ENCODE data around the gene CCDC50.

CCDC50 gene

DNA sequence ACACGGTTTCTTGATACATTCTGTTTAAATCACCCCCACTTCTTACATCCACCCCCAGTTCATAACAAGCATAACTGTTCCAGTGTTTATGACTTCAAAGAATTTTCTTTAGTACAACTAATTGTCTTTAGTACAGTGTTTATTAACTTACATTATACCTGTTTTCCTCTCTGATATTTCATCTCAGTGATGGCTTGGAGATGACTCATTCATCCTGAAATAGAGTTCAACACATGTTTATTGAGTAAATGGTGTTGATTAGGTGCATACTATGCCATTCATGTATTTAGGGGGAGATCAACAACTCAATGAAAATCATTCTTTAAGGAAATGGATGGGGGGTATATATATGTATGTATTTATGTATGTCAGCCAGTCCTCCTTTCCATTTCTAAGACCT lies 22.8 kb downstream of the CCDC50 start:
- DNase-seq, result no peak

DNA sequence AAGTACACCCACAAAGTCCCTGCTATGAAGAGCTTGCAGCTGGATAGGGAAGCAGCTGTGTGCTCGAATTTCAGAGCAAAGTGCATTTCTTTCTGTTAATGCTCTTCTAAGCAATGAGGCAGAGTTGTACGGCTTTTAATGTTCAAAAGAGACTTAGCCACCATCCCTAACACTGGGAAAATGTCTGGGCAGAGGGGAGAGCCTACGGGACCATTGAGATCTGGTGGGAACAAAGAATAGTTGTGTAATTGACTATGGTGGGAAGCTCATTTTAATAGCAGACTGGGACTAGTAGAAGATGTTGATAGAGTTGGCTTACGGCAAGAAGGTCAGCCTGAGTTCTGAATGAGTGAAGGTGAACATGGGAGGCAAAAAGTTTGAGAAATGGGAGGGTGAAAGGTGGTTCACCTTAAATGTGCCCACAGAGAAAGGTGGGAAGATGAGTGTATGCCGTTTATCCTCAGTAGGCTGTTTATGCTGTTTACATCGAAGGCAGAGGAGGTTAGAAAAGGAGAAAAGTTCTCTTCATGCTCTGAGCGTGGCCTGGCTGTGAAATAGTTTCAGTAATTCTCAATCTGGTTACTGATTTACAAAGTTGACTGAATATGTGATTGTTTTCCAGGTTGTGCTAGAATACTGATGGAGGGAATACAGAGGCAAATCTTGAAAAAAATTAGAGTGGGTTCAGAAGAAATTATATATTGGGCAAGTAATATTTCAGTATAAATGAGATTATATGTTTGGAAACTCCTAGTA lies 24.0 kb downstream of the CCDC50 start:
- no peak for DNase-seq

DNA sequence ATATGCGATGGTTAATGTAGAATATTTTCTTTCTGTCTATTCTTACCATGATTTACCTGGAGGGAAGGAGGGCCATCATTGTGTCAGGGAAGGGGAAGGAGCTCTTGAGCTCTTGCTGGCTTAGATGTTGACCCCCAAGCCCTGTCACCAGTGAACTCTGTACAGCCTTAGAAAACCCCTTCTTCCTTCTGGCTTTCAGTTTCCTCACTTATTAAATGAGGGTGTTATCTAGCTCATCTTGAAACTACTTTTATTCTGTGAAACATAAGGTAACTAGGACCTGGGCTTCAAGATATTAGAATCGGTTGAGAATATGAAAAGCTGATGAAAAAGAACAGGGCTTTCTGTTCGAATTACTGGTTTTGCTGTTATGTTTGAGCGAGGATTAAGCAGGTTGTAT lies 26.2 kb downstream of the CCDC50 start:
- DNase-seq, result no peak

DNA sequence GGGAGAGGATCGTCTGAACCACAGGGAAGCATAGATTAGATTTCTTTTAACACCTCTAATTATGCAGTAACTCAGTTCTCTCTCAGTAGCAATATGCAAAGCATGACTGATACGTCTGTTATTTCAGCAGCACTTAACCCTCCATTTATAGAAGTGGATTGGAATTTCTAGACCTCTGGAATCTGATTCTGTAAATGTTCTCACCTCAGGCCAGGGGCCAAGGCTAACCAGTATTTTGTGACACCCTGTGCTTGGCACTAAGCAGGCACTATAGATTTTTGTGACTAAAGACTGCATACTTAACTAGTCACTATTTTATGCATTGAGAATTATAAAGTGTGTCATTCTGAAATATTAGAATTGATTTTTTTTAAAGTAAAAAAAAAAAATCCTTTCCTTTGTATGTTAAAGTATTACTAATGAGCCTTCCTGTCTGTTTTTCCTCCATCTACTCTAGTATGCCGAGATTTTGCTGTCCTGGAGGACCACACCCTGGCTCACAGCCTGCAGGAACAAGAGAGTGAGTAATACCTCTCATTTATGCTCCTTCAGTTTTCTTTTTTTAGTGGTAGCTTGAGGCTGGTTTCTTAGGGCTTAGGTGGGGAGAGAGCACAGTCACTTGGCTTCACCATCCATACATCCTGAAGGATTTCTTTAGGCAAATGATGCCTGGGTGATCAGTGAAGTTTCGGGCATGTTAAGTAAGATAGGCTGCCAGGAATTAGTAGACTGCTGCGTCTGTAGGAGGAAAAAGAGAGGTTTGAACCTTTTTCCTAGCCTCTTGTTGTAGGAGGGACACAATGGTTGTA lies 27.6 kb downstream of the CCDC50 start:
- DNase-seq, result no peak

DNA sequence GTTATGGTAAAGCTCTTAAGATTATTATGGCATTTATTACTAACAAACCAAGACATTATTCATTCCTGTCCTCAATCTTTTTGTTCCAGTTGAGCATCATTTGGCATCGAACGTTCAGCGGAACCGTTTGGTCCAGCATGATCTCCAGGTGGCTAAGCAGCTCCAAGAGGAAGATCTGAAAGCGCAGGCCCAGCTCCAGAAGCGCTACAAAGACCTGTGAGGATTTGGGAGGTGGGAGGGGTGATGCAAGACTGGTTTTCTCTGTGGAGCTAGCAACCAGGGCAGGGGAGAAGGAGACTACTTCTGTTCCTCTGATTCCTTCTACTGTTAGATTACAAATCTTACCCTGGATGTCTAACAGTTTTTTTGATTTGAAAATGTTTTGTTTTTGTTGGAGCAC lies 28.7 kb downstream of the CCDC50 start:
- no peak for DNase-seq

DNA sequence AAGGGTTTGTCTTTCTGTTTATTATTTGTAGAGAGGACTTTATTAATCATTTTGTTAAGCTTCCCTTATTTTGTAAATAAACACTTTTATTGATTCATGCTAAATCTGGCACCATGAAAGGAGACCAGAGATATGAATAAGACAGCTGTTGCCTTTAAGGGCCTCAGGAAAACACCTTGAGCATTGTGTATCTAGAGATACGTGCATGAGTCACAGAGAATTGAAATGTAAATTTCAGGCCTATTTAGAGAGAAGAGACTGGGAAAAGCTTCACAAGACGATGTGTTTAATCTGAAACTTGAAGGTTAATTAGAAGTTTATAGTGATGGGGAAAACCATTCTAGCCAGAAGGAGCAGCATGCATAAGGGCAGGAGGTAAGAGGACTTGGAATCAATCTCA lies 29.7 kb downstream of the CCDC50 start:
- no peak for DNase-seq

DNA sequence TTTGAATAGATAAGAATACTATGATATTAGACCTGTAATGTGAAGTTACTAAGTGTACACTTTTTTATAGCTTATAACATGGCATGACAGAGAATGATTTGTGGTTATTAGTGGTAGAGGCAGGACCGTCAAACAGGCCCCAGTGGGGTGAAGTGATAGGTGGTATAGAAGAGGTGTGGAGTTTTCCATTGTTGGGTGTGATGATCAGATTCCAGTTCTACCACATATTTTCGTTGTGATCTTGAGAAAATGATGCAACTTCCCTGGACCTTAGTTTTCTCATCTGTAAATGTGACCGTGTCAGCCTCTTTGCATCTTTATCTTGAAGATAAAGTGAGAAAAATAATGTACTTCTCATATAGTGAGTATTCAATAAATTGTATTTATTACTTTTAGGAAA lies 31.4 kb downstream of the CCDC50 start:
- DNase-seq, result no peak

DNA sequence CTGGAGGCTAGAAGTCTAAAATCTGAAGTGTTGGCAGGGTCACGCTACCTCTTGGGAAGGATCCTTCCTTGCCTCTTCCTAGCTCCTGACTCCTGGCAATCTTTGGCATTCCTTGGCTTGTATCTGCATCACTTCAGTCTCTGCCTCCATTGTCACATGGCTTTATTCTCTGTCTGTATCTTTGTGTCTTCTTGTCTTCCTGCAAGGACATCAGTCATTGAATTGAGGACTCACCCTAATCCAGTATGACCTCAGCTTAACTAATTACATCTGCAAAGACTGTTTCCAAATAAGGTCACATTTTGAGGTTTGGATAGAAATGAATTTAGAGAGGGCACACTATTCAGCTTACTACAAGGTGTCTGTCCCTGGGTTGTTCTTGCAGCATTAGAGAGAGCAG lies 32.3 kb downstream of the CCDC50 start:
- DNase-seq, result no peak

DNA sequence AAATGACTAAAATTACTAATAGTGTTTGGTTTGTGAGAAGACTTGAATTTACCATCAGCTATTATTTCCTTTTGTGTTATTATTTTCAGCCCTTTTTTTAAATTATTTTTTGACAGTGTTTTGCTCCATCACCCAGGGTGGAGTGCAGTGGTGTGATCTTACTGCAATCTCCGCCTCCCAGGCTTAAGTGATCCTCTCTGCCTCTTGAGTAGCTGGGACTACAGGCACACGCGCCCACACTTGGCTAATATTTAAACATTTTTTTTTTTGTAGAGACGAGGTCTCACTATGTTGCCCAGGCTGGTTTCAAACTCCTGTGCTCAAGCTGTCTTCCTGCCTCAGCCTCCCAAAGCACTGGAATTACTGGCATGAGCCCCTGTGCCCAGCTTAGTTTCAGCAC lies 32.8 kb downstream of the CCDC50 start:
- no peak for DNase-seq

DNA sequence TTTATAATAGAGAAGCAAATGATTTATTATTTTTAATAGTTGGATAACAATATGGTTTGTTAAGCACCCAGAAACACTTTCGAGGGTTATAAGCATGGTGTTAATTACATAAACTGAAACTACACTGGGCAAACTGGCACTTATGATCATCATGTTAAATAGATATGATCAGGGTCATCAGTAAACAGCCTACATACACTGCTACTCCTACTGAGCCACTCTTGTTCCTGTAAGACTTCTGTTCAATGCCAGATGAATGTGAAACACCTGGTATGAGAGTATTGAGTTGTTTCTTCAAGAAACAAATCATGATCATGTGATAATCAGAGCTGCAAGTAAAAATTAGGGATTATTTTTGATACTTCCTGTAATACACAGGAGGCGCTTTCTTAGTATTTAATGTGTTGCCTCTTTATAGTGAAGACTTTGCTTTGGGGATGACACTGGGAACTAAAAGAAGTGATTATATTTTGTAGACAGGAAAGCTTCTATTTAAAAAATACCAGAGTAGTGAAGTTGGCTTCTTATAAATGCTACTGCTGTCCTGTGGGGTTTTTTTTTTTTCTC lies 33.4 kb downstream of the CCDC50 start:
- DNase-seq, result no peak

DNA sequence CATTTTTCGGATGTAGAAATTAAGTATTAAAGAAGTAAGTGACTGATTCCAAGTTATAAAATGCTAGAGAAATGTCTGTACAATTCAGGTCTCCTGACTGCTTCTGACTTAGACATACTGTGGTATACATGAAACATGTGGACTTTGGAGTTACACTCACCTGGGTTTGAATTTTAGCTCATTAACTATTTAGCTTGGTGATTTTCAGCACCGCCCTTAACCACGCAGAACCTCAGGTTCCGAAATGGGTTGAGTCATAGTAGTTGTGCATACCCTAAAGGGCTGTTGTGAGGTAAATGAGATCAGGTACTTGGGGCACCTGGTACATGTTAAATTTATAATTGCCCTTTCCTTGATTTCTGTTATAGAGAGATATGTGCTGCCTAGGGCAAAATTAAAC lies 34.0 kb downstream of the CCDC50 start:
- DNase-seq, result no peak

DNA sequence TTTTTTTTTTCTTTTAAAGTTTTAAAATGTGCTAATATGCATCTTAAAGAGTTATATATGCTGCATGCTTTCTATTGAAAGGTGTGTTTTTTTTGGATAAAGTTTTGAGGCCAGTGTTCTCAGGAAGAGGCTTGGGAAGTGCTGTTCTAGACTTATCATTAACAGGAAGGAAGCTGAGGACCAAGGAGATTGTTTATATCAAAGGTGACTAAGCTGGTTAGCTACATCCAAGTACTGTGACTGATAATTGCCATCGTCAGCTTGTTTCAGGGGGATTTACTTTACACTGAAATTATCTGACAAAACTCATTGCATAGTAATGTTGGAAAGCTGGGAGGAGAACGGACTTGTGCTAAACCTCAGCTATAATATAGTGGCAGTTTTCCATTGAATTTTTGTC lies 37.5 kb downstream of the CCDC50 start:
- no peak for DNase-seq

DNA sequence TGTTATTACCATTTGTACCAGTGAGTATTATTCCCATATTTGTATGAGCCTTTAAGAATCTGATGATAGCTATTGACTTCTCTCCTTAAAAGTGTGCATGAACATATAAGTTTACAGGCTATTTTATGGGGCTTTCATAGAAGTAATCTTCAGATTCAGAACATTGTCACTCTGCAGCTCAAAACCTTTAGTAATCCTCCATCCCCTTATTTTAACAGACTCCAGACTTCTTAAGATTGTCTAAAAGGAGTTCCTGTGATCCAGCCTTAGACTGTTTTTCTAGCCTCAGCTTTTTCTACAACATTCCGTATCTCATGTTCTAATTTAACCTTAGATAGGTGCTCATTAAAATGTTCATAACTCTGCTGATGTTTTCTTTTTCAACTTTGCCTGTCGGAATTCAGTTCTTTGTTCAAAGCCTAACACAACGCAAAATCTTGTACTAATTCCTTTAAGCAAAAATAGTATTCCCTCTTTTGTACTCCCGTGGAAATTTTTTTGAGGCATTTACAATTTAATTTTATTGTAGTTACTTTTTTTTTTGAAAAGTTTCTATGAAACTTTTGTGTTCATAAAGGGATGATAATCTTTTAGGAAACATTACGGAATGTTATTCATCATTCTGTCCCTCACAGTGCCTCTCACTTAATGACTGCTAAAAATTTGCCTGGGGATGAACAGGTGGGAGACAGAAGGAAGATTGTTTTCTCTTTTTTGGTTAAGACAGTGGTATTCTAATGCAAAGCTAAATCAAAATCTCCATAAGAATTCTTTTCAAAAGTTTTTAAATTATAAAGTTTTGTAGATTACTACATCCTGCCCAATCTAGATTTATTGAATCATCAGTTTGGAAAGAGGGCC lies 39.8 kb downstream of the CCDC50 start:
- no peak for DNase-seq

DNA sequence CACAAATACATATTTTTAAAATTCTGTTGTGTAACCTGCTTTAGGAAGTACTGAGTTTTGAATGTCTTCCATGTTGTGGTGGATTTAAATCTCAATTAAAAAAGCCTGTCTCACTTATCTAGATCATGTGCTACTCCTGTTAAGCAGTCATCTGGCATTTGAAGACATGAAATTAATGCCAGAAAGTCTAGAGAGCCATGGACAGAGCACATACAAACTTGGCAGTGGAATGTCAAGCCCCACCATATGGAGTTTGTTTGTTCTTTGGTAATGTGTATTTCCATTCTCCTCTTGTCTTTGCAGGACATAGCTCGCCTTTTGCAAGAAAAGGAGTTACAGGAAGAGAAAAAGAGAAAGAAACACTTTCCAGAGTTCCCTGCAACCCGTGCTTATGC lies 40.4 kb downstream of the CCDC50 start:
- no peak for DNase-seq

DNA sequence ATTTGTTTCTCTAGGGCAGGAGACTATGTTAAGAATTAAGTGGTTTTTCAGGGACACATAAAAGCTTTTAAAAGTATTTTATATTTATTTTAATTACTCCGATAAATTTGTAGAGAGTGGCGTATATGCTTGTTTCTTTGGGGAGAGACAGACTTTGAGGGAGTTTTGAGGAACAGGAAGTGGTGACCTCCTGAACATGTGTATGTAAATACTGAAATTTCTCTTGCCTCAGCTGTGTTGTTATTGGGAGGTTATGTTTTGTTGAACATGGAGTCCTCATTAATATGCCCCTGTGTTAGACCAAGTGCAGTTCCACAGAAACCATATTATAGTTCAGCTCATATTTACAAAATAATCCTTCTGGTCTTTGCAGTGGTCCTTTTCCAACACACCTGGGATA lies 42.9 kb downstream of the CCDC50 start:
- DNase-seq, result no peak

DNA sequence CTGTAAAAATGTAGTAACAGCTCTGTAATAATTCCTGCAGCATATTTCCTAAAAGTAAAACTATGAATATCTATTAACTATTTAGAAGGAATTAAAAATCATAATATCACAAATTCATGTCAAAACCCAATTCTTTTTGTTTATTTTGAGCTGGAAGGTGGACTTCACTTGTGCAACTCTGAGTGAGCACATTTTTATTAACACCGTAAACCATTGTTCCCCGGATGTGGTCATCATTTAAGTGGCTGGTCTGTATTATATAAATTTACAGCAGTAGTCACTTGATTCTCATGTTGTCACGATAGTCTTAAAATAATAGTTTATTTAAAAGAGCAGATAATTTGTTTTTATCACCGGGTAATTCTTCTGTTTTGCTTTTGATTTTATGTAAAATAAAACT lies 44.1 kb downstream of the CCDC50 start:
- DNase-seq, result no peak

DNA sequence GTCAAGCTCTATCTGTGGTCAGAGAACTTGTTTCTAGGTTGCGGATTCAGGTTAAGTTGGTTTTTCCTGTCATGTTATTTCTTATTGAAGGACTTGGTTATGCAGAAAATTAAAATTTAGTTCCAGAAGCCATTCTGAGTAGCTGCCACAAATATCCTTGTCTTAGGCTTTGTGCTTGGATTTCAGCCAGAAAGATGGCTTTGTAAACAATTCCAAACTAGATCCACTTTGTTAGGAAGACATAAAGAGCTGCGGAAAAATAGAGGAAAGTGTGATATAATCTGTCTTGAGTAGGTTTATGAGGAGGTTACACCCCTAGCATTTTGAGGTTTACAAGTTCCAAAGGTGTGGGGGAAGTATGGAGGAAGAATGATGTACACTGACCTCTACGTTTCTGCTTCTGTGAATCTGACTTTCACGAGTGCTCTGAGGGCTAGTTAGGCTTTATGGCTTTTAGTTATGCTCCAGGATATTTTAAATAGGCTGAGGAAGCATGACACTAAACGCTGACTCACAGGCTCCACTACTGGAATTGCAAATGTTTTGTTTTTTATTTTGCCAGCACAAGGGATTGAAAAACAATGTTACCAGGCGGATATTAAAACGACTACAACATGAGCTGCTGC lies 47.4 kb downstream of the CCDC50 start:
- DNase-seq, result no peak

DNA sequence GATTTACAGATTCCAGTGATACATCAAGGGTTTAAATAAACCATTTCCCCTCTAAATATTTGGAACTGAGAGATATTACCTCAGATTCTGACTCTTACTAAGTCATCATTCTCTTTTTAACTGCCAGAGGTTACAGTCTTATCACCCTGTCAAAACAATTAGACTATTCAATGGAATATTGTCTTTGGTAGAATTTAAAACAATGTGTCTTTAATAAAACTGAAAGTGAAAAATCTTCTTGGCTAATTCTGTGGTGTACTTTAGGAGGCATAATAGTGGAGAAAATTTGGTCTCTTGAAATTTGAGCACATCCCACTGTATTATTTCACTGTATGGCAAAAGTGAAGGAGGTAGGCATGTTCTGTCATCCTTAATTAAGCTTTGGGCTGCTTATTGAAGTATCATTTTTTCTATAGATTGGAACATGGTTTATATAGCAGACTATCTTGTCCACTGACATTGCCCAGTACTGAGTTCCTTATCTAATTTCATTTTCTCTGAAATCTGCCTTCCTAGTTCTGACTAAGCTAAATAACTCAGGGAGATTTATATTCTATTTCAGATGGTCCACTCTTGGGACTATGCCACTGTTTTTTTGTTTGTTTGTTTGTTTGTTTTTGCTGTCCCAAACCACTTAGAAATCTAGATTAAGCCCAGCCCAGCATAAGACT lies 49.1 kb downstream of the CCDC50 start:
- no peak for DNase-seq

DNA sequence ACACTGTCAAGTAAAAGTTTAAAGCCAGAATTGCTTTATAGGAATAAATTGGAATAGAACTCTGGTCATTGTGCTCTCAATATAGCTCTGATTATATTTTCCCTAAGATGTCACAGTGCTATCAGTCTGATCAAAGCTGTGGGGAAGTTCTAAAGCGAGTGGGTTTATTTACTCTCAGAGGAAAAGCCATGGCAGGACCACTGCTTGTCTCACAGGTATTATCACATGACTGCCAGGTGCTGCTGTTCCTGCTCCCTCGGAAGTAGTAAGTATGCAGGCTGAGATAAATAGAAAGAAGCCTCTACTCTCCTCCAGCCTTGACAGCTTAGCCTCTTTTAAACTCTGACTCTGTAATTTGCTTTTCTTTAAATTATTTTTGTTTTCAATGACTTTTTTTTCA lies 50.3 kb downstream of the CCDC50 start:
- peak; percentile 33 for DNase-seq

DNA sequence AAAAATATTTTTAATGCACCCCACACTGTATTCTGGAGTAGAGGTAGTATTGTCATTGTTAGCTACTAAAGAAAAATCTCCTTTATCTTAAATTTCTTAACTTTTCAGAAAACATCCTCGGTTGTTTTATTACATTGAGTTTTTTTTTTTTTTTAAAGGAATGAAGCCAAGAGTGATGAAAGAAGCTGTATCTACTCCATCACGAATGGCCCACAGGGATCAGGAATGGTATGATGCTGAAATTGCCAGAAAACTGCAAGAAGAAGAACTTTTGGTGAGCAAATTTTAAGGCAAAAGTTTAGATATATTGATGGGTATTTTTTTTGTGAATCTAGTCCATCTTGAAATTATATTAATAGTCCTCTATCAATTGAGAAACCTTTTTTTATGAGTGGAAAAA lies 50.8 kb downstream of the CCDC50 start:
- DNase-seq, result no peak

DNA sequence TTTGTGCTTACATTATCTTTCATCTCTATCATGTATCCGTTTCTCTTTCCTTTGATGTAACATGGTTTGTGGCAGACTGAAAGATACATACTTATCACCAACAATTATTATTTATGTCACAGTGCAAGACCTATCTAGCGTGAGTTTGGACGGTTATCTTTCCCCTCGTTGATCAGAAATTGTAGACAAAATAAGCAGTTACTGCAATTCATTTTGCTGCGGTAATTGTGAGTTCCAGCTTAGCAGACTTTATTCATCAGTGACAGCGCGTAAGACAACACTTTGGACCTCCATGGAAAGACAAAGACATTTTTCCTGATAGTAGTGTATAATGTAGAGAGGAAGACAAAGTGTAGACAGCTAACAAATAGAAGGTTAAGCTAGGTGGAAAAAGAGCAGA lies 52.1 kb downstream of the CCDC50 start:
- no peak for DNase-seq

DNA sequence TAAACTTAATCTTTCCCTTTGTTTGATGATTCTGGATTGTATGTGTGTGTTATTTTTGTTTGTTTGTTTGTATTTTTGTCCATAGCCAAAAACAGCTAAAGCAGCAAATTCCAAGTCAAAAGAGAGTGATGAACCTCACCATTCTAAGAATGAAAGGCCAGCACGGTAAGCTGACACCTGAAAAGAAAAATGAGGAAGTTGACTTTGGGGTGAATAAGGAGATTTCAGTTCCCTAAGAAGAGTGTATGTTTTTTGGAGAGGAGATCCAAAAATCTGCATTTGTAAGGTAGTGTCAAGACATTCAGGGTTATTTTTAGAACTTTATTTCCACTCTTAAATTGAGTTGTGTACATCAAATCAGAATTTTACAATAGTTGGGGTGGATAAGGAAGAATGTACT lies 53.5 kb downstream of the CCDC50 start:
- DNase-seq, result peak; percentile 73
